Fibroblast of the aortic adventitia (primary cell): ENCODE results near the gene PPP4R3A. TPM values are rescaled to one million over a fixed set of nuclear protein-coding genes. Genes with fewer than 3 reads are reported as not detected.

Source experiments
- DNase-seq: peaks from one replicate; pipeline ENCODE4 v3.0.0-alpha.2; 2010; ENCODE audit warnings: low read depth
- H3K4me3 ChIP-seq: 2 replicates; pipeline ENCODE4 v1.5.1; 2011; ENCODE audit warnings: low read depth, mild to moderate bottlenecking, control low read depth, low read length, moderate library complexity
- CTCF ChIP-seq: IDR thresholded peaks from 2 replicates; pipeline ENCODE4 v1.5.1; 2011; ENCODE audit warnings: mild to moderate bottlenecking, low read length, control low read depth, inconsistent platforms; ENCODE audit not compliant: insufficient read depth
- total RNA-seq: library from RNA; depleted of rRNA; stranded (reverse); fragments of >200 nt; gene quantifications from 2 replicates; pipeline ENCODE4 v1.2.3, GENCODE V29; 2012; ENCODE audit warnings: low replicate concordance

PPP4R3A gene
- total RNA-seq, 1 donor: 51.9 TPM

GRCh38 chr14:91416744-91417119 lies 93.4 kb downstream of the PPP4R3A start:
- no peak for DNase-seq
- TF ChIP-seq CTCF: no peak
- H3K4me3 ChIP-seq: no peak overlapping the region

- H3K4me3 ChIP-seq: no peak overlapping the region
Measured at GRCh38 chr14:91415794-91416743, 94.0 kb downstream of the PPP4R3A start.

GRCh38 chr14:91414475-91414833 lies 95.7 kb downstream of the PPP4R3A start:
- no peak overlapping the region for H3K4me3 ChIP-seq
- TF ChIP-seq CTCF: no peak
- no peak for DNase-seq

More at GRCh38 chr14:91415794-91416743, 94.0 kb downstream of the PPP4R3A start:
- DNase-seq: no peak
- TF ChIP-seq CTCF: no peak

- TF ChIP-seq CTCF: no peak
- no peak overlapping the region for H3K4me3 ChIP-seq
- no peak for DNase-seq
Measured at GRCh38 chr14:91413547-91414474, 96.3 kb downstream of the PPP4R3A start.

- H3K4me3 ChIP-seq: no peak overlapping the region
- no peak for DNase-seq
- no peak for TF ChIP-seq CTCF
Measured at GRCh38 chr14:91412939-91413338, 97.2 kb downstream of the PPP4R3A start.

GRCh38 chr14:91410771-91411536 lies 99.2 kb downstream of the PPP4R3A start:
- no peak for DNase-seq
- H3K4me3 ChIP-seq: no peak overlapping the region
- TF ChIP-seq CTCF: no peak
